HG02840 (cell line): Measurements from ENCODE around the gene ZNF468.
"Not testable (repeated sequence)": the region's sequence is repeated elsewhere in the genome, so short reads cannot be mapped to it uniquely, and the experiment has no call there.

ENCODE experiments used
- ATAC-seq: cut with Tn5 transposase; IDR thresholded peaks from one replicate; pipeline ENCODE4 v1.9.1; 2021; ENCODE audit warnings: mild to moderate bottlenecking, moderate library complexity, moderate number of reproducible peaks; ENCODE audit not compliant: unreplicated experiment, low FRiP score

ZNF468 gene

GRCh38 chr19:52857378-52858191 is at the start of gene ZNF468:
Gene ZNF468 (minus strand): TSS chr19:52857619. CDS start chr19:52854272, 3,347 bp downstream.
- peak; percentile 94 for ATAC-seq

- not testable (repeated sequence) for ATAC-seq
Observed at GRCh38 chr19:52904052-52904780, 46.8 kb upstream of the ZNF468 start.

GRCh38 chr19:52901842-52902241 is 44.4 kb upstream of the ZNF468 start:
- no peak for ATAC-seq

GRCh38 chr19:52898596-52898995 is 41.2 kb upstream of the ZNF468 start:
- not testable (repeated sequence) for ATAC-seq

- ATAC-seq, result no peak
Observed at GRCh38 chr19:52898101-52898500, 40.7 kb upstream of the ZNF468 start.

GRCh38 chr19:52897138-52897935 is 39.9 kb upstream of the ZNF468 start, which contains the start of gene ZNF320:
Gene ZNF320 (minus strand): TSS chr19:52897635. CDS start chr19:52890255, 7,380 bp downstream.
- ATAC-seq, result peak; percentile 97

- ATAC-seq, result no peak
Observed at GRCh38 chr19:52896431-52897137, 39.2 kb upstream of the ZNF468 start.

GRCh38 chr19:52891336-52891735 is 33.9 kb upstream of the ZNF468 start:
- no peak for ATAC-seq

- no peak for ATAC-seq
Observed at GRCh38 chr19:52889931-52890330, 32.5 kb upstream of the ZNF468 start.

GRCh38 chr19:52889076-52889475 is 31.7 kb upstream of the ZNF468 start:
- no peak for ATAC-seq

- no peak for ATAC-seq
Observed at GRCh38 chr19:52880895-52881389, 23.5 kb upstream of the ZNF468 start.

GRCh38 chr19:52872996-52873395 is 15.6 kb upstream of the ZNF468 start:
- not testable (repeated sequence) for ATAC-seq

GRCh38 chr19:52871466-52871865 is 14.0 kb upstream of the ZNF468 start:
- no peak for ATAC-seq

GRCh38 chr19:52868031-52868430 is 10.6 kb upstream of the ZNF468 start:
- ATAC-seq, result not testable (repeated sequence)

- not testable (repeated sequence) for ATAC-seq
Observed at GRCh38 chr19:52856540-52857377, 660 bp downstream of the ZNF468 start.

- not testable (repeated sequence) for ATAC-seq
Observed at GRCh38 chr19:52847352-52847751, 10.1 kb downstream of the ZNF468 start.

- not testable (repeated sequence) for ATAC-seq
Observed at GRCh38 chr19:52840825-52841465, 16.5 kb downstream of the ZNF468 start.

GRCh38 chr19:52834289-52834688 is 23.1 kb downstream of the ZNF468 start:
- not testable (repeated sequence) for ATAC-seq
